Suprapubic skin (tissue), 4 donors: ENCODE data around the gene RNF220. TPM values are rescaled to one million over a fixed set of nuclear protein-coding genes. Genes with fewer than 3 reads are reported as not detected.

ENCODE experiments used
- DNase-seq, 2 donors: peaks; one replicate each; pipeline ENCODE4 v3.0.0-alpha.2; 2019; ENCODE audit warnings: low spot score in 2 of 2
- H3K27ac ChIP-seq: fragments of 200-600 bp; sonication (generic); one replicate; pipeline ENCODE4 v1.5.1; 2019
- H3K27me3 ChIP-seq: fragments of 200-600 bp; sonication (generic); one replicate; pipeline ENCODE4 v1.5.1; 2019
- H3K36me3 ChIP-seq: fragments of 200-600 bp; sonication (generic); one replicate; pipeline ENCODE4 v1.5.1; 2019
- H3K4me1 ChIP-seq: fragments of 200-600 bp; sonication (generic); one replicate; pipeline ENCODE4 v1.5.1; 2019
- H3K4me3 ChIP-seq: fragments of 200-600 bp; sonication (generic); one replicate; pipeline ENCODE4 v1.5.1; 2019; ENCODE audit warnings: mild to moderate bottlenecking
- H3K9me3 ChIP-seq: fragments of 200-600 bp; sonication (generic); one replicate; pipeline ENCODE4 v1.5.1; 2019
- EP300 ChIP-seq: sonication (generic); formaldehyde crosslinking; IDR thresholded peaks from one replicate; pipeline ENCODE4 v1.6.1; 2017; ENCODE audit warnings: antibody characterized with exemption
- POLR2A ChIP-seq, 2 donors: fragments of 450-650 bp; IDR thresholded peaks; one replicate each; pipeline ENCODE4 v1.6.1; 2017; ENCODE audit warnings: antibody characterized with exemption in 2 of 2, mild to moderate bottlenecking in 2 of 2, moderate library complexity in 2 of 2
- POLR2AphosphoS5 ChIP-seq, 3 donors: sonication (generic); formaldehyde crosslinking; IDR thresholded peaks; one replicate each; pipeline ENCODE4 v1.6.1; 2017; ENCODE audit warnings: antibody characterized with exemption in 3 of 3
- WGBS: methylation state at CpG from one replicate; pipeline ENCODE4 v1.1.5; 2018; 5-methylcytosine and 5-hydroxymethylcytosine counted together
- total RNA-seq, 4 donors: library from RNA; depleted of rRNA; stranded (reverse); fragments of >200 nt; gene quantifications; one replicate each; pipeline ENCODE4 v1.1.0, GENCODE V29; 2016
- TF ChIP-seq, protein P1 (sequence below), 2 donors: fragments of 200-600 bp in 1 of 2; fragments of 450-650 bp in 1 of 2; sonication (generic) in 1 of 2; IDR thresholded peaks; one replicate each; pipeline ENCODE4 v1.5.1; 2016 to 2019; ENCODE audit warnings: antibody characterized with exemption in 2 of 2, mild to moderate bottlenecking in 1 of 2, moderate library complexity in 1 of 2

The RNF220 gene
- total RNA-seq, 4 donors from 2014 or later: 79.4 to 124 (median 99.5) TPM

DNA sequence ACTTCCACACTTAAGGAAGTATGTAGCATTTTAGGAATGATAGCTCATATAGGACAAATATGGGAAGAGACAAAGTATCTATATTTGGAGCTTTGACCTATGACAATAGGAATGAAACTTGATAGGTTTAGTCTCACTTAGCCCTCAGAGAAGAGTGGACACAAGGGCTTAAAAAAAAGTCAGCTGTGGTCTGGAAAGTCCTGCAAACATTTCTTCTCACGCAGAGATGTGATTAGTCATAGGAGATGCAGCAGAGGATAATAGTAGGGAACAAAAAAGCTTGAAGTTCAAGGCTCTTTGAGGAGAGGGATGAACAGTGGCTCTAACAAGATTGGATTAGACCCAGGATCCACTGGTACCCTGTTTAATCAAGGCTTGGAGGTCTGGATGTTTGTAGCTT is 14.8 kb upstream of the RNF220 start:
- no peak for DNase-seq
- Histone ChIP-seq H3K4me1 (no peaks in the 10 kb centered on the region), H3K27ac (no peak overlapping the region), H3K9me3 (no peaks in the 10 kb centered on the region), H3K27me3 (peaks cover 44% of the 10 kb centered on the region), H3K4me3 (no peak overlapping the region), H3K36me3 (no peaks in the 10 kb centered on the region)
- WGBS: 72% methylated on average over 1 of the region's 1 CpG
- TF ChIP-seq EP300: no peak
- TF ChIP-seq, protein P1, sequence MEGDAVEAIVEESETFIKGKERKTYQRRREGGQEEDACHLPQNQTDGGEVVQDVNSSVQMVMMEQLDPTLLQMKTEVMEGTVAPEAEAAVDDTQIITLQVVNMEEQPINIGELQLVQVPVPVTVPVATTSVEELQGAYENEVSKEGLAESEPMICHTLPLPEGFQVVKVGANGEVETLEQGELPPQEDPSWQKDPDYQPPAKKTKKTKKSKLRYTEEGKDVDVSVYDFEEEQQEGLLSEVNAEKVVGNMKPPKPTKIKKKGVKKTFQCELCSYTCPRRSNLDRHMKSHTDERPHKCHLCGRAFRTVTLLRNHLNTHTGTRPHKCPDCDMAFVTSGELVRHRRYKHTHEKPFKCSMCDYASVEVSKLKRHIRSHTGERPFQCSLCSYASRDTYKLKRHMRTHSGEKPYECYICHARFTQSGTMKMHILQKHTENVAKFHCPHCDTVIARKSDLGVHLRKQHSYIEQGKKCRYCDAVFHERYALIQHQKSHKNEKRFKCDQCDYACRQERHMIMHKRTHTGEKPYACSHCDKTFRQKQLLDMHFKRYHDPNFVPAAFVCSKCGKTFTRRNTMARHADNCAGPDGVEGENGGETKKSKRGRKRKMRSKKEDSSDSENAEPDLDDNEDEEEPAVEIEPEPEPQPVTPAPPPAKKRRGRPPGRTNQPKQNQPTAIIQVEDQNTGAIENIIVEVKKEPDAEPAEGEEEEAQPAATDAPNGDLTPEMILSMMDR (IDR thresholded peaks at IDR 0.05): no peak
- no peak for TF ChIP-seq POLR2A (IDR thresholded peaks at IDR 0.05)
- no peak for TF ChIP-seq POLR2AphosphoS5 (IDR thresholded peaks at IDR 0.05)

DNA sequence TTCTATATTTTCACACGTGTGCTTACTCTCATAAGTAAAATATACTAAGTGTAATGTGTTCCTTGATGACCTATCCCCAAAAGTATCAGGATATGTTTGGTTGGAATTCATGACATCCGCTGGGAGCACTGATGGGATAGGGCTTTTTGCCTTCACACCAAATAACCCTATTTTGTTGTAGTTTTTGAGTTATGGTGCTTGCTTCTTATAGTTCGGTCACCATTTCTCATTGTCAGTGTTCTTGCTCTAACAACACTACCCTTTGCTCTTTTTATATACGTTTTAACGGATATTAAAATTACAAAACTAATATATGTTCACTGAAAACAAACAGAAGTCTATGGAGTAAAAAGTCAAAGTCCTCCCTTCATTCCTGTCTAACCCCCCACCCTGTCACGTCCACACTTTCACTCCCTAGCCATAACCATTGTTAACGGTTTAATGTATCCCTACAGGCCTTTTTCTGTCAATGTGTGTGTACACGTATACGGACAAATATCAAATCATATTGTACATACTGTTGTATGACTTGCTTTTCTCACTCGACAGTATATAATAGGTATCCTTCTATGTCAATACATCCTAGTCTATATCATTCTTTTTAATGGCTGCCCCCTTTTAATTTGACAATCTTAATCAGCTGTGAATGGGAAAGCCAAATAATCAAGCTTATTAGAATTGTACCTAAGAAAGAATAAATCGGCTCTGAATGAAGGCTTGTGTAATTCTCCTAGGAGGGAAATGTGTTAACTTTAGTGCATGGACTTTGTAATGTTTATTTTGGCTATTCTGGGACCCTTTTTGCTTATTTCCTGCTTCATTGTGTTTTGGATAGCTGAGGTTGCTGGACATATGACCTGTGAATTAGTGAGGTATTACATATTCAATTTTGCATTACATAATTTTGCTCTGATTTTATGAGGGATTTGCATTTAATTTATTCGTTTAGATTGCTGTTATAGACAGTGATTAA is 3.5 kb upstream of the RNF220 start:
- H3K27me3 ChIP-seq: peaks cover 91% of the 10 kb centered on the region
- TF ChIP-seq EP300: no peak
- no peak for TF ChIP-seq POLR2AphosphoS5 (IDR thresholded peaks at IDR 0.05)
- no peak for TF ChIP-seq POLR2A (IDR thresholded peaks at IDR 0.05)
- TF ChIP-seq, protein P1 (IDR thresholded peaks at IDR 0.05): no peak

DNA sequence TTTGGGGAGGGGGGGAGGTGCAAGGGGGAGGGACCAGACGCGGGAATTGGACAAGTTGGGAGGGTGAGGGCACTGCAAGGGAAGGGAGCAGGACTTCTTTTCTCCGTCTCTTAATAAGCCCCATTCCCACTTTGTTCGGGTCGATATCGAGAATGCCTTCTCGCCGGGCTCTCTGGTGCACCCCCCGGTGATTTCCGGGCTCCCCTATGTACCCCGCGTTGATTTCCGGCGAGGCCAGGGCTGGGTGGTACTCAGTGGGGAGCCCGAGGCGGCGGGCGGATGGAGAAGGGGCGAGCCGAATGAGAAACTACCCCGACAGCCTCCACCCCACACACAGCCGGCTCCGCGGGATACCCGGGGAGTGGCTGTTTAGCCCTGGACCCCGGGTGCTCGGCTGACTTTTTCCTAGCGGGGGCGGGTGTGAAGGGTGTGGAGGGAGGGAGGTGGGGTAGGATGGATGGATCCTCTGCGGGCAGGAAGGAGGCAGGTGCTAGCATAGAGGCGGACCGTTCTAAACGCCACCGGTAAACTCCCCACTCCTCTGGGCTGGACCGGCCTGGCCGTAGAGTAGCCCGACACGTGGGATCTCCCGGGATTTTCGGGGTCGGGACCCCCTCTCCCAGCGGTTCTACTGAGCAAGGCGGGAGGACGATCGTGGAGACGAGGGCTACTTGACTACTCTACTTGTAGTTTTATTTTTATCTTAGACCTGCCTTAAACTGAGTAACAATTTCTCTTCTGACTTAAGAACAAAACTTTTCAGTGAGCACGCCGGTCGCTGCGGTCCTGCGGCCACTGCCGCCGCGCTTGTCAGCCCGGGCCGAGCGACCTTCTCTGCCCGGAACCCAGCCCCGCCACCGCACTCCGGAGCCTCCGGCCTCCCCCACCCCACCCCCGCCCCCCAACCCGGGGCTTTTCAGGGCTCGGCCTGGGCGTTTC is 1.0 kb downstream of the RNF220 start:
- peaks cover 97% of the 10 kb centered on the region for H3K27me3 ChIP-seq
- H3K4me1 ChIP-seq: peaks cover 50% of the 10 kb centered on the region
- DNase-seq: peak in 1 of 2 donors; percentile 81
- no peak overlapping the region for H3K27ac ChIP-seq
- no peaks in the 10 kb centered on the region for H3K9me3 ChIP-seq
- peak overlapping the region; percentile 50 for H3K4me3 ChIP-seq
- WGBS: 2% methylated on average over 36 of the region's 66 CpGs
- no peaks in the 10 kb centered on the region for H3K36me3 ChIP-seq
- no peak for TF ChIP-seq POLR2A (IDR thresholded peaks at IDR 0.05)
- no peak for TF ChIP-seq POLR2AphosphoS5 (IDR thresholded peaks at IDR 0.05)
- no peak for TF ChIP-seq EP300
- TF ChIP-seq, protein P1 (IDR thresholded peaks at IDR 0.05): no peak

More for the DNA sequence above, 3.5 kb upstream of the RNF220 start:
- no peak for DNase-seq
- no peak overlapping the region for H3K27ac ChIP-seq
- H3K36me3 ChIP-seq: no peaks in the 10 kb centered on the region
- 88% methylated on average over 12 of the region's 12 CpGs for WGBS
- H3K9me3 ChIP-seq: no peaks in the 10 kb centered on the region
- no peak overlapping the region for H3K4me3 ChIP-seq
- H3K4me1 ChIP-seq: peaks cover 21% of the 10 kb centered on the region

DNA sequence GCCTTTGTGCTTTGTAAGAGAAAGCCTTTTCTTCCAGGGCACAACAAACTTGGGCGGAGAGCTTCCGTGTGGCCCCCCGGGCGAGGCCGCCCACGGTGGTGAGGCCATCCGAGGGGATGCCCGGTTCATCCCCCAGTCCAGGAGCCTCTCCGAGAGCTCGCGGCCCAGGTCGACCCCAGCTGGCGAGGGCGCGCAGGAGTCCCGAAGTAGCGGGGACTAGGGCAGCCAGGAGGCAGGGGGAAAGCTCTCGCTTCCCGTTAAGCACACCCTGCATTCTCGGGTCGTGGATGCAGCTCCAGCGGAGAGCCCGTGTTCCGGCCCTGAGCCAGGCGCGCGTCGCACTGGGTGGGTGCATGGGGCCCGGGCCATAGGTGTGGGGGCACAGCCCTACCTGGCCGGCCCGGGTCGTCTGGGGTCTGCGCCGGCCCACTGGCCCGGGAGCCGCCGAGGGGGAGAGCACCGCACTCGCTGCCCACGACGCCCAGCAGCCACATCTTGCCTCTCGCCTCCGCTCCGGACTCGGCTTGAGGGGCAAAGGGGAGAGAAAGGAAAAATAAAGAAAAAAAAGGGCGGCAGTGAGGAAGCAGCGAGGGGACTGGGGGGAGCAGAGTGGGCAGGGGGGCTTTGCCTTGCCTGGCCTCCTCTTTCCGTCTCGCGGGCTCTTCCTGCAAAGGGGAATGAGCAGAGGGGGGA is 1.8 kb downstream of the RNF220 start:
- whole genome bisulfite sequencing: 3% methylated on average over 30 of the region's 50 CpGs
- DNase-seq: peak in 1 of 2 donors; percentile 72
- Histone ChIP-seq H3K4me1 (peaks cover 50% of the 10 kb centered on the region), H3K9me3 (no peaks in the 10 kb centered on the region), H3K27me3 (peaks cover 98% of the 10 kb centered on the region), H3K36me3 (no peaks in the 10 kb centered on the region), H3K4me3 (peak overlapping the region; percentile 50), H3K27ac (no peak overlapping the region)
- TF ChIP-seq POLR2A (IDR thresholded peaks at IDR 0.05) (no peak), POLR2AphosphoS5 (IDR thresholded peaks at IDR 0.05) (no peak), EP300 (no peak)
- TF ChIP-seq, protein P1 (IDR thresholded peaks at IDR 0.05): no peak
